ENCODE measurements around the gene PHKG1. TPM values are rescaled to one million over a fixed set of nuclear protein-coding genes. Genes with fewer than 3 reads are reported as not detected.
A peak's percentile ranks its signal among the peaks of the same experiment; 100 is the strongest.
"Not testable (repeated sequence)": the region's sequence is repeated elsewhere in the genome, so short reads cannot be mapped to it uniquely, and the experiment has no call there.

The PHKG1 gene
- total RNA-seq, 4 donors from 2014 or later, result 0.26 to 1.7 (median 0.94) TPM

DNA sequence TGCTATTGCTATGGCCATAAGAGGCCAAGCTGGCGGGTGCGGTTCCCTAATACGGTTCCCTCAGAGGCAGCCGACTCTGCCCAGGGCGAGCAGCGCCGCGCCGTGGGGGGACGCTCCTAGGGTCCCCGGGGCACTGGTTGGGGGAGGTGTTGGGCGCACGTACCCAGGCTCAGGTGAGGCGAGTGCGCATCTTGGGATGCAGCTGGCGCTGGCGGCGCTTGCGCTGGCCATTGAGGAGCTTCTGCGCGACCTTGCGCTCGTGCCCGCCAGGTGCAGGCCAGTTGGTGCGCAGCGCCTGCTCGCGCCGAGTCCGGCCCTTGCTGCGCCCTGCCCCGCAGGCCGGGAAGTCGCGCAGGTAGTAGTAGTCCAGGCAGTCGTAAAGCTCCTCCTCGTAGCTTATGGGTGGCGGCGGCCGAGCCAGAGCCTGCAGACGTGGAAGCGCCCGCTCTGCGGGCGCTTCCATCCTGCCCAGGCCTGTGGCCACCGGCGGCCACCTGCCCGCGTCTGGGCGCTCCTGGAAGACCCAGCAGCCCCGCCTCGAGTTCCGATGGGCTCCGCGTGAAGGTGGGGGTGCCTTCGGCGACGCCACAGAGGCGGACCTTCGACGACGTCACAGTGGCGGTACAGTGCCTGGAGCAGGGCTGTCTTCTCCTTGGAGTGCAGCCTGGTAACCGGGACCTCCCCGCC lies 23.2 kb upstream of the PHKG1 start, which contains the start of gene NUPR2:
NUPR2 (minus strand) TSS at position 566 of the 687 bp plus-strand sequence; CDS start at position 463, 103 bp downstream.
- Histone ChIP-seq H3K36me3 (no peaks in the 10 kb centered on the region), H3K27ac (replicated peaks in 1 of 4) (no peak within 1 kb of the TSS), H3K4me3 (peak within 1 kb of the TSS in 3 of 4 donors; percentile 16 to 19 (median 16)), H3K27me3 (peaks cover 0 to 39% (median 8%) of the 10 kb centered on the region in 4 donors), H3K4me1 (peaks cover 0 to 9% (median 8%) of the 10 kb centered on the region in 4 donors), H3K9me3 (no peaks in the 10 kb centered on the region)
- no peak for DNase-seq (ENCODE audit: extremely low spot score)
- TF ChIP-seq, protein P1, sequence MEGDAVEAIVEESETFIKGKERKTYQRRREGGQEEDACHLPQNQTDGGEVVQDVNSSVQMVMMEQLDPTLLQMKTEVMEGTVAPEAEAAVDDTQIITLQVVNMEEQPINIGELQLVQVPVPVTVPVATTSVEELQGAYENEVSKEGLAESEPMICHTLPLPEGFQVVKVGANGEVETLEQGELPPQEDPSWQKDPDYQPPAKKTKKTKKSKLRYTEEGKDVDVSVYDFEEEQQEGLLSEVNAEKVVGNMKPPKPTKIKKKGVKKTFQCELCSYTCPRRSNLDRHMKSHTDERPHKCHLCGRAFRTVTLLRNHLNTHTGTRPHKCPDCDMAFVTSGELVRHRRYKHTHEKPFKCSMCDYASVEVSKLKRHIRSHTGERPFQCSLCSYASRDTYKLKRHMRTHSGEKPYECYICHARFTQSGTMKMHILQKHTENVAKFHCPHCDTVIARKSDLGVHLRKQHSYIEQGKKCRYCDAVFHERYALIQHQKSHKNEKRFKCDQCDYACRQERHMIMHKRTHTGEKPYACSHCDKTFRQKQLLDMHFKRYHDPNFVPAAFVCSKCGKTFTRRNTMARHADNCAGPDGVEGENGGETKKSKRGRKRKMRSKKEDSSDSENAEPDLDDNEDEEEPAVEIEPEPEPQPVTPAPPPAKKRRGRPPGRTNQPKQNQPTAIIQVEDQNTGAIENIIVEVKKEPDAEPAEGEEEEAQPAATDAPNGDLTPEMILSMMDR (IDR thresholded peaks at IDR 0.05), result no peak
- no peak for TF ChIP-seq EP300 (IDR thresholded peaks at IDR 0.05)
- no peak for TF ChIP-seq POLR2AphosphoS5 (IDR thresholded peaks at IDR 0.05)
- TF ChIP-seq POLR2A (IDR thresholded peaks at IDR 0.05; ENCODE audit: low read depth), result no peak
- intact Hi-C loops (cut with DNase I), result no loop called here
- WGBS, result 5% methylated on average over 25 of the region's 65 CpGs

DNA sequence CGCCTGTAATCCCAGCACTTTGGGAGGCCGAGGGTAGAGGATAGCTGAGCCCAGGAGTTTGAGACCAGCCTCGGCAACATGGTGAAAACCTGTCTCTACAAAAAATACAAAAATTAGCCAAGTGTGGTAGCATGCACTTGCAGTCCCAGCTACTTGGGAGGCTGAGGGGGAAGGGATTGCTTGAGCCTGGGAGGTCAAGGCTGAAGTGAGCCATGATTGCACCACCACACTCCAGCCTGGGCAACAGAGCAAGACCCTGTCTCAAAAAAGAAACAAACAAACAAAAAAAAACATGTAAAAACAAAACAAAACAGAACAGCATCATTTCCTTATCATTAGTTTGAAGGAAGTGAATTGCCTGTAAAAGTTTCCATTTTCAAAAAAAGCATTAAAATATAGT lies 19.5 kb upstream of the PHKG1 start:
- 75% methylated on average over 3 of the region's 3 CpGs for WGBS
- H3K9me3 ChIP-seq; intact Hi-C loops (cut with DNase I); H3K4me3 ChIP-seq; DNase-seq (ENCODE audit: extremely low spot score); H3K36me3 ChIP-seq; H3K27ac ChIP-seq (replicated peaks in 1 of 4); H3K4me1 ChIP-seq: not testable (repeated sequence)
- peaks cover 0 to 37% (median 8%) of the 10 kb centered on the region in 4 donors for H3K27me3 ChIP-seq

DNA sequence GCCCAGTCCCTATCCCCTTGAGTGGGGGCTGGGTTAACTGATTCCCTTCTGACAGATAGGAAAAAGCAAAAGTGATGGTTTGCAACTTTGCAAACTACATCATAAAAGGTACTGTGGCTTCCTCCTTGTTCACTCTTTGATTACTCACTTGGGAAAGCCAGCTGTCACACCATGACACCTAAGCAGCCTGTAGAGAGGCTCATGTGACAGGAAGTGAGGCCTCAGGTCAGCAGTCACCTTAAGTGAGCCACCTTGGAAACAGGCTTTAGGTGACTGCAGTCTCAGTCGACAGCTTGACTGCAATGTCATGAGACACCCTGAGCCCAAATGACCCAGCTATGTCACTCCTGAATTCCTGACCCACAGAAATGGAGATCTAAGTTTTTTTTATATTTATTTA lies 17.9 kb upstream of the PHKG1 start:
- peaks cover 0 to 21% (median under 1%) of the 10 kb centered on the region in 4 donors for H3K27me3 ChIP-seq
- H3K27ac ChIP-seq (replicated peaks in 1 of 4), result no peak overlapping the region
- H3K4me3 ChIP-seq, result no peak overlapping the region
- H3K4me1 ChIP-seq, result peaks cover 0 to 8% (median 7%) of the 10 kb centered on the region in 4 donors
- 60% methylated on average over 1 of the region's 1 CpG for WGBS
- no peaks in the 10 kb centered on the region for H3K36me3 ChIP-seq
- DNase-seq (ENCODE audit: extremely low spot score), result no peak
- H3K9me3 ChIP-seq, result no peaks in the 10 kb centered on the region
- intact Hi-C loops (cut with DNase I), result no loop called here
- TF ChIP-seq POLR2AphosphoS5 (IDR thresholded peaks at IDR 0.05), result no peak

DNA sequence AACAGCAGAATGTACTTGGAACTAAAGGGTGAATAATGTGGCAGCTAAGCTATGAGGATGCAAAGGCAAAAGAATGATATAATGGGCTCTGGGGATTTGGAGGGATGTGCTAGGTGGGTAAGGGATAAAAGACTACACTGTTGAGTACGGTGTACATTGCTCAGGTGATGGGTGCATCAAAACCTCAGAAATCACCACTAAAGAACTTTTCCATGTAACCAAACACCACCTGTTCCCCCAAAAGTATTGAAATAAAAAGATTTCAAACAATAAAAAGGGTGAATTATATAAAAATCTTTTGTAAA lies 15.2 kb upstream of the PHKG1 start:
- WGBS, result 96% methylated on average over 1 of the region's 1 CpG
- intact Hi-C loops (cut with DNase I), result no loop called here
- DNase-seq (ENCODE audit: extremely low spot score), result no peak
- H3K36me3 ChIP-seq, result peaks cover 14 to 17% (median 15%) of the 10 kb centered on the region in 4 donors
- H3K4me3 ChIP-seq, result no peak overlapping the region
- TF ChIP-seq POLR2A (IDR thresholded peaks at IDR 0.05; ENCODE audit: low read depth) (no peak), POLR2AphosphoS5 (IDR thresholded peaks at IDR 0.05) (no peak), EP300 (IDR thresholded peaks at IDR 0.05) (no peak)
- TF ChIP-seq, protein P1 (IDR thresholded peaks at IDR 0.05), result no peak
- H3K27me3 ChIP-seq, result peaks cover 0 to 10% (median 0%) of the 10 kb centered on the region in 4 donors
- peaks cover 11 to 29% (median 23%) of the 10 kb centered on the region in 4 donors for H3K4me1 ChIP-seq
- no peaks in the 10 kb centered on the region for H3K9me3 ChIP-seq
- H3K27ac ChIP-seq (replicated peaks in 1 of 4), result no peak overlapping the region

DNA sequence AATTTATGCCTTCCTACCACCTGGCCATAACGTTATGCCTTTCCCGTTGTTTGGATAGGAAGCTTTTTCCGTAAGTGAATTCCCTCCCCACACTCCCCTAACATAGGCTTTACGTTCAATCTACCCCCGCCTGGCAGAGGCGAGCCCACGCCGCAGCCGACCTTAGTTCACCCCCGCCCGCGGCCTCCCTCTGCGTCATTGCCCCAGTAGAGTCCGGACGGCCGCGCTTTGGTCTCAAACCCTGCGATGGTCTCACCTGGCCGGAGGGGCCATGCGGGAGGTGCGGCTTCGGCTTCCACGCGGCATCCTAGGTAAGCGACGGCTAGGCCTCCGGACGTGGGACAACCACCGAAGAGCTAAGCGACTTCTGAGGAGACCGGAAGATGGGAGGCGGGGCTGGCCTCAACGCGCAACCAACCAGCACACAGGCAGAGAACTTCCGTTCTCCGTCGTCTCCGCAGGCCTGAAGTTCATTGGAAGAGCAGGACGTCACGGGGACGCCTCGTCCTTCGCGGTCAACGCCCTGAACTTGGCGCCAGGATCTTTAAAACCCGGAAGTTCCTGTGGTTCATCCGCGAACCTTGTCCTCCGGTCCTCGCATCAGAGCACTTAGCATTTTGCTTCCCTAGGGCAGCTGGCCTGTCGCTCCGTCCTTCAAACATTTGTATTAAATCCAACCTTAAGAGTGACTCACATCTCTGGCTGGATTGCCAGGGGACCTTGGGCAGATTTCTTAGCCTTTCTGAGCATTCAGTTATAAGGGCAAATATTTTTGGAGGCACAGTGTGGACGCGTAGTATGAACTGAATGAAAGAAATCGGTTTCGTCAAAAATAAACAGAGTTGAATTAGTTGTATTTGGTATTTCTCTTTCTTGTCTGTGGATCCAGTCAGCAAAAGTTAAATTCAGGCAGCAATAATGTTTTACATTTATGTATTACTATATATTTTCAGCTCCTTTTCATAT lies 13.6 kb upstream of the PHKG1 start, which contains the start of gene CHCHD2:
CHCHD2 (minus strand) TSS at position 369 of the 966 bp plus-strand sequence; CDS start at position 306, 63 bp downstream.
- H3K27ac ChIP-seq (replicated peaks in 1 of 4), result peak within 1 kb of the TSS; percentile 86 to 93 (median 92)
- DNase-seq (ENCODE audit: extremely low spot score), result peak; percentile 99
- H3K36me3 ChIP-seq, result peaks cover 29 to 32% (median 31%) of the 10 kb centered on the region in 4 donors
- H3K9me3 ChIP-seq, result no peaks in the 10 kb centered on the region
- H3K27me3 ChIP-seq, result peaks cover 0 to 5% (median 0%) of the 10 kb centered on the region in 4 donors
- intact Hi-C loops (cut with DNase I), result no loop called here
- H3K4me1 ChIP-seq, result peaks cover 11 to 29% (median 23%) of the 10 kb centered on the region in 4 donors
- TF ChIP-seq, protein P1 (IDR thresholded peaks at IDR 0.05), result no peak
- TF ChIP-seq POLR2A (IDR thresholded peaks at IDR 0.05; ENCODE audit: low read depth) (peak; percentile 77), EP300 (IDR thresholded peaks at IDR 0.05) (no peak), POLR2AphosphoS5 (IDR thresholded peaks at IDR 0.05) (peak; percentile 91 to 97)
- H3K4me3 ChIP-seq, result peak within 1 kb of the TSS; percentile 76 to 92 (median 83)
- 4% methylated on average over 42 of the region's 57 CpGs for WGBS
